Activated CD4-positive, alpha-beta T cell treated with anti-CD3 and anti-CD28 coated beads, Interleukin-2, amount 50 U/mL, for 24 hours (primary cell): ENCODE data around the gene GPC6.

Experiments used
- DNase-seq, 2 donors: peaks; one replicate each; pipeline ENCODE4 v3.0.0-alpha.2; 2020; ENCODE audit warnings: low read depth in 1 of 2, low spot score in 1 of 2

Gene GPC6

DNA sequence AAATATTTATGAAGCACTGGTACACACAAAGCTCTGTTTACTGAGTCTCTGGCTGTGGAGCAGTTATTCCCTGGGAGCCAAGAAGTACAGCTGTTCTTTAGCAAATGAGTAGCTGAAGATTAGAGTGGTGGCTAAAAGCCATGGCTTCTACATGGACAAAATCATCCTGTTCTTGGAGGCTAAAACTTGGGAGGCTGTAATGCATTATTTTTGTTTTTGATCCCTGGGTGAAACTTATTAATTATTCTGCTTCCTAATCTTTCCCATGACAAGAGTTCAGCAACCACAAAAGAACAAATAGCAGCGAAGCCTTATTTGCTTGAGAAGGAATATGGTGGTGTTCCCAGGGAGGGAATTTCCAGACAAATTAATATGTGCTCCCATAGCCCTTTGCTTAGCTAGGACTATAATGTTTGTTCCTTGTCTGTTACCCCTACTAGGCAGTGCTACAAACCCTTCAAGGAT lies 1143.4 kb downstream of the GPC6 start:
- no peak for DNase-seq

GRCh38 chr13:94371855-94372254 lies 1145.2 kb downstream of the GPC6 start:
- DNase-seq, result no peak

DNA sequence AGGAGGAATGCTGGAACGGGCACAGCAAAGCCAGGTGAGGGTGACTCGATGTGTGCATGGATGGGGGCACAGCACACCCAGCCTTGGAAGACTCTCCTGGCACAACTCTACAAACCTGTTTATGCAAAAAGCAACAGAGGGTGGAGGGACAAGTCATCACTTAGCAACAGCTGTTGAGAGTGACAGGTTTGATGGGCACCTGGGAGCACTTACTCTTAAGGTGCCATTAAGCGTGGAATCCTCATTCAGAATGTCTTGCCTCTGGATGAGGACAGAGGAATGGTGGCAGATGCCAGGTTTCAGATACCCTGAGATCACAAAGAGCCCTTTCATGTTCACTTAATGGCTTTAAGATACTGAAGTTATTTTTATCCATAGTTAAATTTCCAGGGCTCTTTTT lies 1155.9 kb downstream of the GPC6 start:
- no peak for DNase-seq

GRCh38 chr13:94382960-94383359 lies 1156.4 kb downstream of the GPC6 start:
- no peak for DNase-seq

DNA sequence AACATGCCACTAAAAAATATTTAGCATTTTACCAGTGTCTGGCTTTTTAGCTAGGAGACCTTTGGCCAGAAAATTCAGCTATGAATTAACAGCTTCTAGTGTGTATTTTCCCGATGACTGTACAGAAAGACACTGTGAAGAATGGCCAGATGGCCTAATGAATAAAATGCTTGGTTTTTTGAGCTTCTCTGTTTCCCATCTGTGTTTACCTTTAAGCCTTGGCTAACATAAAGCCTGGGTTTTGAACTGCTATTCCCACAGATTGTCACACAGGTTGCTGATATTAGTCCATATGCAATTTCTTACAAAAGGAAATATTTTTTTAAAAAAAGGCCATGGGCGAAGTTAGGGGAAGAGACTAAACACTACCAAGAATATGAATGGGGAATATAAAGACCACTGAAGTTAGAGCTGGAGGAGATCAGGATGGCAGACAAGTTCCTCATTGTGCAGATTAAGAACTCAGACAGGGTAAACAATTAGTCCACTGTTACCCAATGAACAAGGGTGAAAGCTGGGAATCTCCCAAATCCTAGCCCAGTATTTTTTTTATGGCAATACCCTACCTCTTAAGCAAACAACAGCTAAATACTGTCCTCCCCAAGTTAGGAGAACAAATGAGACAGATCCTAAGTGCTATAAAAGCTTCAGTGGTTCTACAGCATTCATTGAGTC lies 1157.8 kb downstream of the GPC6 start:
- no peak for DNase-seq

DNA sequence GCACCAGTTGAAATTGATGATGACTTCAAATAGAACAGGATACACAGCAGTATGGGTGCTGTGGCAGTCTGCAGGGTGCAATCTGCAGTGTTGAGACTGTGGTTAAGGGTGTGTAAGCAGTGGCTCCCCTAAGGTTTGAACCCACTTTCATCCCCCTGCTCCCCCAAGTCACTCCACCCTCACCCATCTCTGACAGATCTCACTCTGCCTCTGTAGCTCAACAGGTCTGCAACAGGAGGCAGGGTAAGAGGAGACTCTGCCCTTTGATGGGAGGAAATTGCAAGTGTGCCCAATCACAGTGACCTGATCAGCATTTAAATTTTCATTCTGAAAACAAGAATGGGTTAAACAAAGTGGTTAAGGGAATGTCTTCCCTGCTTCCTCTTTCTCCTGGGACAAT lies 1160.4 kb downstream of the GPC6 start:
- no peak for DNase-seq

DNA sequence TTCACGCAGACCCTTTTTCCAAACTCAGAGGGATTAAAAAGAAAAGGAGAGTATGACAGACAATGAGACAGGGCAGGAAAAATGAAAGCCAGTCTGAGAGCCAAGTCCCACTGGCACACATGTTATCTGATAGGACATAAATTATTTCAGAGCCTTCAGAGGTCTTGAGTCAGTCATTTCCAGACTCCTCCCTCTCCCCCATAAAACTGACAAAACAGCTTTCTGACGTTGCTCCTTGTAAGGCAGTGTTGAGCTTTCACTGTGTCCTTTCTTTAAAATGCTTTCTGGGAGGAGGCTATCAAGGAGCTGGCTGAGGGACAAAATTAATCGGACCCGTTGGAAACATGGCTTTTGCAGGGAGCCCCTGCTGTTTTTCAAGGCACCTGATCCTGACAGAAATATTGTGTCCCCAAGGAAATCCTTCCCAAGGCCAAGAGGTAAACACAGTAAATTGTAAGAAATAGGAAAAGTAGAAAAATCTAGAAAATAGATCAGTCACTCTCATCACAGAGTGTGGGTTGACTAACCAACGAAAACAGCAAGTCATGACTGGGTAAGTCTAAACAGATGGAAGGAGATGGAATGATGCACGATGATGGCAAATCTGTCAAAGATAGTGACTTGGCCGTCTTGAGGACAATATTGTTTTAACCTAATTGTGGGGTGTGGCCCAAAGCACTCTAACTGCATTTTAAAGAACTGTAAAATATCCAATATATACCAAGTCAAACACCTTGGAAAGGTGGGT lies 1163.2 kb downstream of the GPC6 start:
- no peak for DNase-seq

- DNase-seq, result no peak
These were observed 1164.3 kb downstream of the GPC6 start for GRCh38 chr13:94390881-94391280.

GRCh38 chr13:94394723-94395122 lies 1168.1 kb downstream of the GPC6 start:
- no peak for DNase-seq

- DNase-seq, result no peak
These were observed 1169.3 kb downstream of the GPC6 start for GRCh38 chr13:94395860-94396259.

- no peak for DNase-seq
These were observed 1173.2 kb downstream of the GPC6 start for GRCh38 chr13:94399812-94400211.

DNA sequence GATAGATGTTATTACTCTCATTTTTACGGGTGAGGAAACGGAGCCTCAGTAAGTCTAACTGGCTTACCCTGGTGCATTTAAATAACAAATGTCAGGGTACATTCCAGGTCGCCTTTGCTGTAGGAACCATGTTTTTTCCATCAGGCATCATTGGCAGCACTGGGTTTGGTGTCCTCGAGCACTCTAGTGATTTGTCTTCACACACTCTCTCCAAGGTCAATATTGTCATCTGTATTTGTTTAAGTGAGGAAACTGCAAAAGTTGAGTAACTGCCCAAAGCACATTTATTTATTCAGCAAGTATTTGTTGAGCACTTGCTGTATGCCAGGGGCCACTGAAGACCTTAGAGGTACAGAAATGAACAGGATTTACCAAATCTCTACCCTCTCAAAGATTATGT lies 1174.3 kb downstream of the GPC6 start:
- DNase-seq, result no peak

DNA sequence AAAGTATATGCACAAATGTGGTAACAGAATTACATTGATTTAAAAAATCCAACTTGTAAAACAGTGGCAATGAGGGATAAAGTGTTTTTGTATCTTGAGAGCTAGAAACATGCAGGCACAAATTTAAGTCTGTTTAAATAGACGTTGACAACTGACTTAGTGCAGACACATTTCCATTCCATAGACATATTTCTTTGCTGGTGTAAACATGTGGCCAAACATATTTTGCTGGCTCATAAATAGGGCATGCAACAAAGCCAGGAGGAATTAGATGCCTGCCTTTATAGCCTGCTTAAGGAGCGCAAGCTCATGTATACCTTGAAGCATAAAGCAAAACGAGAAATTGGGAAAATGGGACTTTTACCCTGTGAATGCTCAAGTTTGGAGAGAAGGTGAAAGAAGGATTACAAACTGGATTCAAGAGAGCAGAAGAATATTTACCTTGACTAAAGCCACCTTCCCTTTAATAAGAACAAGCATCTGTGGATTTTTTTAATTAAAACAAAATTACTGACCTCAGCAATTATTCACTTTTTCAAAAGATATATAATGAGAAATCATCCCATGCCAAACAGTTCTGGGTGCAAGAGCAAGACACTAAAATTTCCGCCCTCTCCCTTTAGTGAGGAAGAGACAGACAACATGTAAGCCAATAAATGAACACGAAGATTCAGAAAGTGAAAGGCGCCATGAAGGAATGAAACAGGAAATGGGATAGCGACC lies 1181.9 kb downstream of the GPC6 start:
- DNase-seq, result no peak

DNA sequence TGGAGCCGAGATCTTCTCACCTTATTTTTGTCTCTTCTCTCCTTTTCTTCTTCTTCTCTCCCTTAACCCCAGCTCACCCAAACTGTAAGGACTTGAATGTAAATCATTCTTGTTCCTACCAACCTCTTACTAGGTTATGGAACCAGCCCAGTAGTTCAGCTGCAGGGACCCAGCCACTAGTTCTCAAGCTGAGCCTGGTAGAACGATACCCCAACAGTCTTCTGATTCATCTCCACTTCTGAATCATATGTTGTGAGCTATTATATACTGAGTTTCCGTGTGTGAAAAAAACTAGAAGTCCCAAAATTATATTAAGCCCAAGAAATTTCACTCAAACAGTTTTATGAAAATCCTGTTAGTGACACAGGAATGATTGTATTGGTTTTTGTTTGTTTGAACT lies 1185.1 kb downstream of the GPC6 start:
- no peak for DNase-seq

DNA sequence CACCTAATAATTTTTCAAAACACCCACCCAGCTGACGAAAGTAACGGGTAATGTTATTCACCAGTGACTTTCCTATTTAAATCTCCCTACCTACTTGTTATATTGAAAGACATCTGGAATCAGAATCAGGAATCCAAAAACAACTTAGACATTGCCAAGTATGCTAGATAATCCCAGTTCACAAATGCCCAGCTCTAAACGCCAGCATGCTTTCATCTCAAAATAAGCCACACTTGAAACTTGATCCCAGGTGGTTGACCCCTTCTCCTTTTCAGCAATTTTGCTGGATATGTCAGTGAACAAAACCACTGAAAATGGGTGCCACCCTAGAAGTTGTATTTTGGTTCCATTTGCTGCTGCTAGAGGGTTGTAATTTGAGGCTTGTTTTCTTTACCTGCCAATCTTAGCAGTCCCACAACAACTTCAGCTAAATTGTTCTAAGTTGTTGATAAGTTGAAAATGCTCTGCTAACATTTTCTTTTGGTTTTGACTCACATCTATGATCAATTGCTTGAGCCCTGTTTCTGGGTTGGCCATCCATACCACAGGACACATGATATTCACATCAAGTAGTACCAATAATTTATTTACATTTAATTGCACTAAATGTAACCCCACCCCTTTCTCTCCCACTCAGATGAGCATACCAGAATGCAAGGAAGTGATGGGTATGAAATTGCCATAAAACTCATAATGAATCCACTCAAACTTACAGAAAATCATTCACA lies 1186.4 kb downstream of the GPC6 start:
- DNase-seq, result no peak

GRCh38 chr13:94413598-94413944 lies 1187.0 kb downstream of the GPC6 start:
- DNase-seq, result no peak

- no peak for DNase-seq
These were observed 1187.5 kb downstream of the GPC6 start for GRCh38 chr13:94414141-94414540.

DNA sequence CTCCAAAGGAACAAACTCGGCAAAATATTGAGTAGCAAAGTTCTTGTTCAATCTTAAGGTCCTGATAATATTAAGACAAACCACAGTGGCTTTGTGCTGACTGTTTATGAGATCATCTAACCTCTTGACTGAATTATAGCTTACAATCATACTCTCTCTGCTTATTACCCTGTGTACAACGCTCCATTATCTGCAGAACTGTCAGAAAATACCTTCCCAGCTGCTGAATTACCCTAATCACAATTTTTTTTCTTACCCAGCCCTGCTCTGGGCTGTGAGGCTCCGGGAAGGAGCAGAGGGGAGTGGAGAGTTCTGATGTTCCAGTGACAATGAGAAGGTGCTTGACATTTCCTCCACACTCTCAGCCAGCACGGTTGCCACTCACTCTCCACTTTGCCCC lies 1188.1 kb downstream of the GPC6 start:
- no peak for DNase-seq

- no peak for DNase-seq
These were observed 1189.1 kb downstream of the GPC6 start for GRCh38 chr13:94415500-94416237.

- no peak for DNase-seq
These were observed 1190.0 kb downstream of the GPC6 start for GRCh38 chr13:94416454-94417080.
